ENCODE results near the gene RIPOR2. TPM values are rescaled to one million over a fixed set of nuclear protein-coding genes. Genes with fewer than 3 reads are reported as not detected.
A peak's percentile ranks its signal among the peaks of the same experiment; 100 is the strongest.

Gene RIPOR2
- total and polyA plus RNA-seq, 7 experiments from 2014 or later, result 246 to 813 (median 532) TPM

- ATAC-seq, result no peak
- Mint-ChIP-seq H3K27me3 (no peaks in the 10 kb centered on the region), H3K4me1 (peaks cover 46 to 94% (median 85%) of the 10 kb centered on the region in 7 donors), H3K4me3 (peak overlapping the region in 9 of 10 donors; percentile 28 to 89 (median 66)), H3K27ac (peak overlapping the region; percentile 61 to 98 (median 95)), H3K9me3 (no peaks in the 10 kb centered on the region), H3K36me3 (peaks cover 18 to 63% (median 51%) of the 10 kb centered on the region in 5 donors)
- H3K4me1 ChIP-seq (ENCODE audit: control insufficient read depth in 2 of 2, insufficient read depth in 2 of 2, low read length in 2 of 2), result peaks cover 38 to 77% of the 10 kb centered on the region in 2 donors
- peak in 2 of 9 donors; percentile 28 to 31 for DNase-seq
- no peaks in the 10 kb centered on the region for H3K9me3 ChIP-seq (ENCODE audit: control insufficient read depth in 2 of 3, low read length in 3 of 3)
- intact Hi-C loops (cut with micrococcal nuclease), result no loop called here
- H3K4me3 ChIP-seq (ENCODE audit: low read length), result no peak overlapping the region
- CTCF ChIA-PET, result interaction anchor here (0.6 to 2.6 kb wide), 6 partner anchors 8 to 206 kb away, joined by 3 to 10 read pairs (median 4); no protein-coding TSS in a partner anchor
- peak overlapping the region; percentile 58 for H3K27ac ChIP-seq (ENCODE audit: low read depth, low read length)
- no peaks in the 10 kb centered on the region for H3K27me3 ChIP-seq (ENCODE audit: control insufficient read depth in 2 of 2, insufficient read depth in 2 of 2, low read length in 2 of 2)
- peaks cover 41 to 79% (median 76%) of the 10 kb centered on the region in 3 experiments for H3K36me3 ChIP-seq (ENCODE audit: control insufficient read depth in 2 of 3, insufficient read depth in 3 of 3, low read length in 3 of 3)
- POLR2A ChIA-PET, result interaction anchor here (0.6 to 2.5 kb wide), 13 partner anchors 8 to 153 kb away, joined by 3 to 7 read pairs (median 3); partner anchors contain the start of gene RIPOR2
Observed at GRCh38 chr6:24865161-24865560, 70.6 kb downstream of the RIPOR2 start.

GRCh38 chr6:24864343-24864742 is 71.4 kb downstream of the RIPOR2 start:
- H3K36me3 Mint-ChIP-seq, result peaks cover 24 to 70% (median 57%) of the 10 kb centered on the region in 5 donors
- ChIA-PET CTCF (interaction anchor here (0.8 to 2.6 kb wide), 4 partner anchors 15 to 153 kb away, joined by 3 to 10 read pairs (median 5); no protein-coding TSS in a partner anchor), POLR2A (interaction anchor here (0.6 to 1.9 kb wide), 7 partner anchors 9 to 127 kb away, joined by 3 to 7 read pairs (median 3); partner anchors contain the start of gene RIPOR2)
- no peaks in the 10 kb centered on the region for H3K9me3 Mint-ChIP-seq
- Histone ChIP-seq H3K27me3 (ENCODE audit: control insufficient read depth in 2 of 2, insufficient read depth in 2 of 2, low read length in 2 of 2) (no peaks in the 10 kb centered on the region), H3K36me3 (ENCODE audit: control insufficient read depth in 2 of 3, insufficient read depth in 3 of 3, low read length in 3 of 3) (peaks cover 47 to 81% (median 79%) of the 10 kb centered on the region in 3 experiments), H3K4me3 (ENCODE audit: low read length) (no peak overlapping the region), H3K9me3 (ENCODE audit: control insufficient read depth in 2 of 3, low read length in 3 of 3) (no peaks in the 10 kb centered on the region), H3K27ac (ENCODE audit: low read depth, low read length) (peak overlapping the region; percentile 58), H3K4me1 (ENCODE audit: control insufficient read depth in 2 of 2, insufficient read depth in 2 of 2, low read length in 2 of 2) (peaks cover 45 to 84% of the 10 kb centered on the region in 2 donors)
- DNase-seq, result no peak
- no peaks in the 10 kb centered on the region for H3K27me3 Mint-ChIP-seq
- intact Hi-C loops (cut with micrococcal nuclease), result no loop called here
- H3K4me1 Mint-ChIP-seq, result peaks cover 54 to 100% (median 94%) of the 10 kb centered on the region in 7 donors
- no peak for ATAC-seq
- H3K4me3 Mint-ChIP-seq, result peak overlapping the region in 7 of 10 donors; percentile 28 to 89 (median 41)
- peak overlapping the region in 8 of 9 donors; percentile 86 to 98 (median 96) for H3K27ac Mint-ChIP-seq

- peaks cover 29 to 70% (median 61%) of the 10 kb centered on the region in 5 donors for H3K36me3 Mint-ChIP-seq
Observed at GRCh38 chr6:24861934-24862333, 73.8 kb downstream of the RIPOR2 start.

GRCh38 chr6:24859608-24860200 is 76.1 kb downstream of the RIPOR2 start:
- H3K27ac ChIP-seq (ENCODE audit: low read depth, low read length), result peak overlapping the region; percentile 72
- peaks cover 80 to 89% of the 10 kb centered on the region in 2 donors for H3K4me1 ChIP-seq (ENCODE audit: control insufficient read depth in 2 of 2, insufficient read depth in 2 of 2, low read length in 2 of 2)
- Mint-ChIP-seq H3K4me3 (peak overlapping the region; percentile 10 to 89 (median 74)), H3K9me3 (no peaks in the 10 kb centered on the region), H3K4me1 (peaks cover 68 to 96% (median 87%) of the 10 kb centered on the region in 7 donors), H3K27ac (peak overlapping the region; percentile 86 to 99 (median 94)), H3K36me3 (peaks cover 34 to 65% (median 59%) of the 10 kb centered on the region in 5 donors), H3K27me3 (no peaks in the 10 kb centered on the region)
- intact Hi-C loops (cut with micrococcal nuclease), result loop anchor here (2.0 to 5.0 kb wide), 5 partner anchors 13 to 277 kb away; no protein-coding TSS in a partner anchor
- peaks cover 49 to 86% (median 70%) of the 10 kb centered on the region in 3 experiments for H3K36me3 ChIP-seq (ENCODE audit: control insufficient read depth in 2 of 3, insufficient read depth in 3 of 3, low read length in 3 of 3)
- no peak for ATAC-seq
- no peaks in the 10 kb centered on the region for H3K9me3 ChIP-seq (ENCODE audit: control insufficient read depth in 2 of 3, low read length in 3 of 3)
- ChIA-PET CTCF (interaction anchor here (0.9 to 2.1 kb wide), 6 partner anchors 12 to 158 kb away, joined by 3 to 9 read pairs (median 4); no protein-coding TSS in a partner anchor), POLR2A (interaction anchor here (0.6 to 4.7 kb wide), 17 partner anchors 10 to 1185 kb away, joined by 3 to 40 read pairs (median 4); partner anchors contain the start of gene RIPOR2)
- DNase-seq, result no peak
- H3K4me3 ChIP-seq (ENCODE audit: low read length), result peak overlapping the region; percentile 19
- no peaks in the 10 kb centered on the region for H3K27me3 ChIP-seq (ENCODE audit: control insufficient read depth in 2 of 2, insufficient read depth in 2 of 2, low read length in 2 of 2)

More at GRCh38 chr6:24861934-24862333, 73.8 kb downstream of the RIPOR2 start:
- CTCF ChIA-PET, result interaction anchor here (0.7 to 1.1 kb wide), 4 partner anchors 12 to 130 kb away, joined by 3 to 4 read pairs (median 3); no protein-coding TSS in a partner anchor
- no peaks in the 10 kb centered on the region for H3K27me3 Mint-ChIP-seq
- Histone ChIP-seq H3K9me3 (ENCODE audit: control insufficient read depth in 2 of 3, low read length in 3 of 3) (no peaks in the 10 kb centered on the region), H3K4me1 (ENCODE audit: control insufficient read depth in 2 of 2, insufficient read depth in 2 of 2, low read length in 2 of 2) (peaks cover 64 to 89% of the 10 kb centered on the region in 2 donors), H3K27me3 (ENCODE audit: control insufficient read depth in 2 of 2, insufficient read depth in 2 of 2, low read length in 2 of 2) (no peaks in the 10 kb centered on the region), H3K36me3 (ENCODE audit: control insufficient read depth in 2 of 3, insufficient read depth in 3 of 3, low read length in 3 of 3) (peaks cover 49 to 81% (median 75%) of the 10 kb centered on the region in 3 experiments), H3K27ac (ENCODE audit: low read depth, low read length) (peak overlapping the region; percentile 72), H3K4me3 (ENCODE audit: low read length) (no peak overlapping the region)
- intact Hi-C loops (cut with micrococcal nuclease), result no loop called here
- POLR2A ChIA-PET, result interaction anchor here (0.9 to 2.2 kb wide), 8 partner anchors 17 to 145 kb away, joined by 3 to 12 read pairs (median 4); partner anchors contain the start of gene RIPOR2
- no peaks in the 10 kb centered on the region for H3K9me3 Mint-ChIP-seq
- H3K27ac Mint-ChIP-seq, result peak overlapping the region in 8 of 9 donors; percentile 86 to 98 (median 93)
- H3K4me1 Mint-ChIP-seq, result peaks cover 70 to 100% (median 94%) of the 10 kb centered on the region in 7 donors
- H3K4me3 Mint-ChIP-seq, result peak overlapping the region in 9 of 10 donors; percentile 14 to 89 (median 73)
- no peak for ATAC-seq
- DNase-seq, result no peak

GRCh38 chr6:24859132-24859531 is 76.6 kb downstream of the RIPOR2 start:
- peak overlapping the region; percentile 72 for H3K27ac ChIP-seq (ENCODE audit: low read depth, low read length)
- no peak for DNase-seq
- CTCF ChIA-PET, result interaction anchor here (0.7 to 5.9 kb wide), 10 partner anchors 15 to 159 kb away, joined by 3 to 77 read pairs (median 3); no protein-coding TSS in a partner anchor
- H3K4me3 ChIP-seq (ENCODE audit: low read length), result peak overlapping the region; percentile 19
- Mint-ChIP-seq H3K27me3 (no peaks in the 10 kb centered on the region), H3K36me3 (peaks cover 34 to 62% (median 54%) of the 10 kb centered on the region in 5 donors), H3K9me3 (no peaks in the 10 kb centered on the region), H3K4me1 (peaks cover 63 to 90% (median 82%) of the 10 kb centered on the region in 7 donors), H3K27ac (peak overlapping the region; percentile 86 to 99 (median 94)), H3K4me3 (peak overlapping the region; percentile 43 to 89 (median 76))
- H3K4me1 ChIP-seq (ENCODE audit: control insufficient read depth in 2 of 2, insufficient read depth in 2 of 2, low read length in 2 of 2), result peaks cover 74 to 83% of the 10 kb centered on the region in 2 donors
- no peaks in the 10 kb centered on the region for H3K27me3 ChIP-seq (ENCODE audit: control insufficient read depth in 2 of 2, insufficient read depth in 2 of 2, low read length in 2 of 2)
- peaks cover 44 to 86% (median 69%) of the 10 kb centered on the region in 3 experiments for H3K36me3 ChIP-seq (ENCODE audit: control insufficient read depth in 2 of 3, insufficient read depth in 3 of 3, low read length in 3 of 3)
- no peak for ATAC-seq
- POLR2A ChIA-PET, result interaction anchor here (0.7 to 4.7 kb wide), 13 partner anchors 9 to 185 kb away, joined by 3 to 94 read pairs (median 3); partner anchors contain the start of gene RIPOR2
- intact Hi-C loops (cut with micrococcal nuclease), result loop anchor here (2.0 to 5.0 kb wide), 5 partner anchors 14 to 277 kb away; no protein-coding TSS in a partner anchor
- H3K9me3 ChIP-seq (ENCODE audit: control insufficient read depth in 2 of 3, low read length in 3 of 3), result no peaks in the 10 kb centered on the region

GRCh38 chr6:24858177-24858653 is 77.5 kb downstream of the RIPOR2 start:
- ChIA-PET POLR2A (interaction anchor here (0.8 to 4.7 kb wide), 15 partner anchors 10 to 168 kb away, joined by 3 to 94 read pairs (median 4); partner anchors contain the start of gene RIPOR2), CTCF (interaction anchor here (0.7 to 5.9 kb wide), 12 partner anchors 16 to 213 kb away, joined by 3 to 77 read pairs (median 6); partner anchors contain the start of gene RIPOR2)
- H3K27me3 Mint-ChIP-seq, result no peaks in the 10 kb centered on the region
- H3K9me3 Mint-ChIP-seq, result no peaks in the 10 kb centered on the region
- ATAC-seq (peak; percentile 74), DNase-seq (peak in 8 of 9 donors; percentile 35 to 70 (median 52))
- peaks cover 49 to 87% (median 71%) of the 10 kb centered on the region in 3 experiments for H3K36me3 ChIP-seq (ENCODE audit: control insufficient read depth in 2 of 3, insufficient read depth in 3 of 3, low read length in 3 of 3)
- peak overlapping the region; percentile 86 to 99 (median 94) for H3K27ac Mint-ChIP-seq
- H3K9me3 ChIP-seq (ENCODE audit: control insufficient read depth in 2 of 3, low read length in 3 of 3), result no peaks in the 10 kb centered on the region
- H3K4me1 ChIP-seq (ENCODE audit: control insufficient read depth in 2 of 2, insufficient read depth in 2 of 2, low read length in 2 of 2), result peaks cover 71 to 79% of the 10 kb centered on the region in 2 donors
- H3K4me3 Mint-ChIP-seq, result peak overlapping the region; percentile 69 to 89 (median 76)
- intact Hi-C loops (cut with micrococcal nuclease), result loop anchor here (1.0 to 5.0 kb wide), 6 partner anchors 15 to 276 kb away; no protein-coding TSS in a partner anchor
- H3K27me3 ChIP-seq (ENCODE audit: control insufficient read depth in 2 of 2, insufficient read depth in 2 of 2, low read length in 2 of 2), result no peaks in the 10 kb centered on the region
- H3K27ac ChIP-seq (ENCODE audit: low read depth, low read length), result peak overlapping the region; percentile 72
- H3K36me3 Mint-ChIP-seq, result peaks cover 34 to 68% (median 55%) of the 10 kb centered on the region in 5 donors
- peak overlapping the region; percentile 19 for H3K4me3 ChIP-seq (ENCODE audit: low read length)
- peaks cover 65 to 81% (median 77%) of the 10 kb centered on the region in 7 donors for H3K4me1 Mint-ChIP-seq
